Measurements from ENCODE around the gene LRRC59. TPM values are rescaled to one million over a fixed set of nuclear protein-coding genes. Genes with fewer than 3 reads are reported as not detected.

The LRRC59 gene
- total RNA-seq, 2 donors from 2014 or later = 55.6 to 96.4 TPM

DNA sequence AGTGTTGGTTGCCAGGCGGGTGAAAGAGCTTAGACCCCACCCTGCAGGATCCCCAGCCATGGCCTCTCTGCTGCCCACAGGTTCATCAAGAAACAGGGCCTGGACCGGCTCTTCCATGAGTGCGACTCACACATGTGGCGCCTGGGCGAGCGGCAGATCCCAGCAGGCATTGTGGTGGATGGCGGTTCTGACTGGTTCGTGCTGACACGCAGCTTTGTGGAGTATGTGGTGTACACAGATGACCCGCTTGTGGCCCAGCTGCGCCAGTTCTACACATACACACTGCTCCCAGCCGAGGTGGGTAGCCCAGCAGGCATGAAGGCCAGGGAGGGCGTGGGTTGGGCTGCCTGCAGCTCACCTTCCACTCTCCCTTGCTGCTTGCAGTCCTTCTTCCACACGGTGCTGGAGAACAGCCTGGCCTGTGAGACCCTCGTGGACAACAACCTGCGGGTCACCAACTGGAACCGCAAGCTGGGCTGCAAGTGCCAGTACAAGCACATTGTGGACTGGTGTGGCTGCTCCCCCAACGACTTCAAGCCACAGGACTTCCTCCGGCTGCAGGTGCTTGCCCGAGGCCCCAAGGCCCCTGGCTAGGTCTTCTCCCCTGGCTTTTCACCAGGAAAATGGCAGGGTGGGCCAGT is 41.5 kb downstream of the LRRC59 start:
- no peak overlapping the region for H3K27ac ChIP-seq
- TF ChIP-seq, protein P1, sequence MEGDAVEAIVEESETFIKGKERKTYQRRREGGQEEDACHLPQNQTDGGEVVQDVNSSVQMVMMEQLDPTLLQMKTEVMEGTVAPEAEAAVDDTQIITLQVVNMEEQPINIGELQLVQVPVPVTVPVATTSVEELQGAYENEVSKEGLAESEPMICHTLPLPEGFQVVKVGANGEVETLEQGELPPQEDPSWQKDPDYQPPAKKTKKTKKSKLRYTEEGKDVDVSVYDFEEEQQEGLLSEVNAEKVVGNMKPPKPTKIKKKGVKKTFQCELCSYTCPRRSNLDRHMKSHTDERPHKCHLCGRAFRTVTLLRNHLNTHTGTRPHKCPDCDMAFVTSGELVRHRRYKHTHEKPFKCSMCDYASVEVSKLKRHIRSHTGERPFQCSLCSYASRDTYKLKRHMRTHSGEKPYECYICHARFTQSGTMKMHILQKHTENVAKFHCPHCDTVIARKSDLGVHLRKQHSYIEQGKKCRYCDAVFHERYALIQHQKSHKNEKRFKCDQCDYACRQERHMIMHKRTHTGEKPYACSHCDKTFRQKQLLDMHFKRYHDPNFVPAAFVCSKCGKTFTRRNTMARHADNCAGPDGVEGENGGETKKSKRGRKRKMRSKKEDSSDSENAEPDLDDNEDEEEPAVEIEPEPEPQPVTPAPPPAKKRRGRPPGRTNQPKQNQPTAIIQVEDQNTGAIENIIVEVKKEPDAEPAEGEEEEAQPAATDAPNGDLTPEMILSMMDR (IDR thresholded peaks at IDR 0.05) = no peak
- H3K36me3 ChIP-seq = peaks cover 43% of the 10 kb centered on the region
- no peak overlapping the region for H3K4me3 ChIP-seq
- H3K27me3 ChIP-seq (replicated peaks; ENCODE audit: insufficient read depth) = no peaks in the 10 kb centered on the region
- no peaks in the 10 kb centered on the region for H3K4me1 ChIP-seq (ENCODE audit: control insufficient read depth in 1 of 2, low read depth in 2 of 2)
- no peaks in the 10 kb centered on the region for H3K9me3 ChIP-seq
- DNase-seq (ENCODE audit: low spot score) (no peak), ATAC-seq (ENCODE audit: insufficient number of reproducible peaks, low FRiP score, low read depth) (no peak)

DNA sequence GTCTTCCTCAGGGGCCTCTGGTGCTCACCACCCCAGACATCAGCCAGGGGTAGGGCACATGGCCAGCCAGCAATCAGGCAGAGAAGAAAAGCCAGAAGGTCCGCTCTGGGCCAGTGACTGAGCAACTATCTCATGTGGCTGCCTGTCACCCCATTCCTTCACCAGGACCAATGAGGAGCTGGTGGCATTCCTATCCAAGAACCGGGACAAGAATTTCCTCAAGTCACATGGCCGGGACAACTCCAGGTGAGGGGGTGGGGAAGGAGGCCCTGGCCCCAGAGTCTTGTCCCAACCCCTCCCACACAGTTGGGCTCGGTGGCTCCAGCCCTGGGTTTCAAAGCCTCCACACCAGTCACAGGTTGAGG is 42.0 kb downstream of the LRRC59 start:
- ATAC-seq (ENCODE audit: insufficient number of reproducible peaks, low FRiP score, low read depth) (no peak), DNase-seq (ENCODE audit: low spot score) (no peak)
- TF ChIP-seq, protein P1 (IDR thresholded peaks at IDR 0.05) = no peak
- Histone ChIP-seq H3K27me3 (replicated peaks; ENCODE audit: insufficient read depth) (no peaks in the 10 kb centered on the region), H3K27ac (no peak overlapping the region), H3K4me3 (no peak overlapping the region), H3K4me1 (ENCODE audit: control insufficient read depth in 1 of 2, low read depth in 2 of 2) (no peaks in the 10 kb centered on the region), H3K36me3 (peaks cover 43% of the 10 kb centered on the region), H3K9me3 (no peaks in the 10 kb centered on the region)

DNA sequence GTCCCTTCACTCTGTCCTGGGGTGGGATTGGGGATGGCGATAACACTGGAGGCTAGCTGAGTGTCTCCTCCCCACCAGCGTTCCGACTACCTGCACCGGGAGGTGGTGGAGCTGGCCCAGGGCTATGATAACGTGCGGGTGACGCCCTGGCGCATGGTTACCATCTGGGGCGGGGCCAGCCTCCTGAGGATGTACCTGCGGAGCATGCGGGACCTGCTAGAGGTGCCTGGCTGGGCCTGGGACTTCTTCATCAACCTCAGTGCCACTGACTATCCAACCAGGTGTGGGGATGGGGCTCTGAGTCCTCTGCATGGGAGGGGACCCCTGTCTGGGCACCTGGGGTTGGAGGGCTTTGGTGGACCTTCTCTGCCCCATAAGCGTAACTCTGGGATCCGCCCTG is 42.5 kb downstream of the LRRC59 start:
- ATAC-seq (ENCODE audit: insufficient number of reproducible peaks, low FRiP score, low read depth) = no peak
- TF ChIP-seq, protein P1 (IDR thresholded peaks at IDR 0.05) = no peak
- DNase-seq (ENCODE audit: low spot score) = no peak
- Histone ChIP-seq H3K27me3 (replicated peaks; ENCODE audit: insufficient read depth) (no peaks in the 10 kb centered on the region), H3K36me3 (peaks cover 43% of the 10 kb centered on the region), H3K27ac (no peak overlapping the region), H3K9me3 (no peaks in the 10 kb centered on the region), H3K4me1 (ENCODE audit: control insufficient read depth in 1 of 2, low read depth in 2 of 2) (no peaks in the 10 kb centered on the region), H3K4me3 (no peak overlapping the region)

DNA sequence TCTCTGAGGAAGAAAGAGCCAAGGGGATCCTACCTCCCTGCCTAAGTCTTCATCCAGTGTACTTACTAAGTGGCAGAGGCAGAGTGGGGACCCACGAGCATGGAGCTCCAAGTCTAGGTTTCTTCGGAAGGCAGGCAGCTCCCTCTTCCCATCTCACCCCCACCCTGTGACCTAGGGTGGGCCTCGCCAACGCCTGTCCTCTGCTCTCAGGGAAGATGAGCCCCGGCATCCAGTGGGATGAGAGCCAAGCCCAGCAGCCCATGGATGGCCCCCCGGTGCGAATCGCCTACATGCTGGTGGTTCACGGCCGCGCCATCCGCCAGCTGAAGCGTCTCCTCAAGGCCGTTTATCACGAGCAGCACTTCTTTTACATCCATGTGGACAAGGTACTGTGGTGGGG is 43.1 kb downstream of the LRRC59 start:
- ATAC-seq (ENCODE audit: insufficient number of reproducible peaks, low FRiP score, low read depth) (no peak), DNase-seq (ENCODE audit: low spot score) (no peak)

DNA sequence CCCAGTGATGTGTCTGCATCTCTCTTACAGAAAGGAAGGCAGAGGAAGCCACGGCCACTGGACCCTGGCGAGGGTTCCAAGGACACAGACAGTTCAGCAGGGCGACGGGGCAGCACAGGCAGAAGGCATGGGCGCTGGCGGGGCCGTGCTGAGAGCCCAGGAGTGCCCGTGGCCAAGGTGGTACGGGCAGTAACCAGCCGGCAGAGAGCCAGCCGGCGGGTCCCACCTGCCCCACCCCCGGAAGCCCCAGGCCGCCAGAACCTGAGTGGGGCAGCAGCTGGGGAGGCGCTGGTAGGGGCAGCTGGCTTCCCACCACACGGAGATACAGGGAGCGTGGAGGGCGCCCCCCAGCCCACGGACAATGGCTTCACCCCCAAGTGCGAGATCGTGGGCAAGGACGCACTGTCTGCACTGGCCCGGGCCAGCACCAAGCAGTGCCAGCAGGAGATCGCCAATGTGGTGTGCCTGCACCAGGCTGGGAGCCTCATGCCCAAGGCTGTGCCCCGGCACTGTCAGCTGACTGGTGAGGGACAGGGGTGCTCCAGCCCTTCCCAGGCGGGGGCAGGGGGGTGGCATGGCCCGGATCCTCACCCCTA is 43.6 kb downstream of the LRRC59 start:
- H3K4me1 ChIP-seq (ENCODE audit: control insufficient read depth in 1 of 2, low read depth in 2 of 2) = peaks cover 0 to 2% of the 10 kb centered on the region in 2 donors
- TF ChIP-seq, protein P1 (IDR thresholded peaks at IDR 0.05) = no peak
- ATAC-seq (ENCODE audit: insufficient number of reproducible peaks, low FRiP score, low read depth) = no peak
- H3K27ac ChIP-seq = no peak overlapping the region
- no peaks in the 10 kb centered on the region for H3K9me3 ChIP-seq
- no peak for DNase-seq (ENCODE audit: low spot score)
- peaks cover 43% of the 10 kb centered on the region for H3K36me3 ChIP-seq
- no peaks in the 10 kb centered on the region for H3K27me3 ChIP-seq (replicated peaks; ENCODE audit: insufficient read depth)
- H3K4me3 ChIP-seq = no peak overlapping the region

More for the DNA sequence above, 43.1 kb downstream of the LRRC59 start:
- no peak overlapping the region for H3K27ac ChIP-seq
- H3K4me1 ChIP-seq (ENCODE audit: control insufficient read depth in 1 of 2, low read depth in 2 of 2) = no peaks in the 10 kb centered on the region
- no peaks in the 10 kb centered on the region for H3K9me3 ChIP-seq
- peaks cover 43% of the 10 kb centered on the region for H3K36me3 ChIP-seq
- TF ChIP-seq, protein P1 (IDR thresholded peaks at IDR 0.05) = no peak
- H3K4me3 ChIP-seq = no peak overlapping the region
- no peaks in the 10 kb centered on the region for H3K27me3 ChIP-seq (replicated peaks; ENCODE audit: insufficient read depth)

All from thoracic aorta (tissue), 2 donors.